ENCODE data around the gene SNAPC5.

The SNAPC5 gene

GRCh38 chr15:66456211-66456610 is 41.4 kb downstream of the SNAPC5 start:
- DNase-seq (ENCODE audit: low spot score): no peak

- no peak for DNase-seq (ENCODE audit: low spot score)
Observed at GRCh38 chr15:66454143-66454542, 43.4 kb downstream of the SNAPC5 start.

DNA sequence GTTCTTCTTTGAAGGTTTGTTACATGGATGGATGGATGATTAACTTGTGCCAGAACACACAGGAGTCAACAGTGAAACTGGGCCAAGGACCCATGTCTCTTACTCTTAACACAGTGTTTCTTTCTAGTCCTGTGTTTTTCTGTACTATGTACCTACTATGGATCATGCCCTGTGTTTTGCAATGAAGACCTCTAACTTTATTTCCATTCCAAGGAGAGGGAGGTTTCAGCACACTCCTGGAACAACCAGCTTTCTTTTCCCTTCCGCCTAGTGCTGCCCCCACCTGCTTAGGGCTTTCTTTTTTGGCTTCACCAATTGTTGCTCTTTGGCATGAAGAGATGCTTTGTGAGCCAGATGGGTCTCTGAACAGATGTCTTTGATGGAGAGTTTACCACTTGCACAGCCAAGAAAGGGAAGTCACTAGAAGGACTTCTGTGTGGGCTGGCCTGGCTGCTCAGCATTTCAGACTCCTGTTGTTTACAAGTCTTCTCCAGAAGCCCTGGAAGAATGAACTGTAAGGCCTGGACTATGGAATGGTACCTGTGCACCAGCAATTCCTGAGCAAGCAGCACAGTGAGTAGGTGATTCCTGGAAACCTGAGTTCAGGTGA is 44.5 kb downstream of the SNAPC5 start:
- no peak for DNase-seq (ENCODE audit: low spot score)

DNA sequence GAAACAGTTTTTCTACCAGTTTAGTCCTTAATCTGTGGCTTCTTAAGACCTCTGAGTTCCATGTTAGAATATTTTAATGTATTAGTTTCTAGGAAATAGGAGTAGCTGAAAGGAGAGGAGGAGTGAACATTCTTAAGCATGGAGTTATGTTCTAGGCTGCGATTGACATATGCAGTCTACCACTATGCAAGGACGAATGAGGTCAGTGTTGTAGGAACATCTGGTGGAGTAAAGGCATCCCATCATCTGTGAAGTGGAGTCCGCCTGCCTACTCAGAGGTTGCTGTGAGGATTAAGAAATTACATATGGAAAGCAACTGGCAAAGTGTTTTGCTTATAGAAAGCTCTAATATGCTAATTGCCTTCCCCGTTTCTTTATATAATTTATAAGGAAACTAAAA is 45.1 kb downstream of the SNAPC5 start:
- no peak for DNase-seq (ENCODE audit: low spot score)
